Peyer's patch (tissue), 4 donors: ENCODE measurements around the gene ORC5.

Source experiments
- POLR2A ChIP-seq, 2 donors: fragments of 450-650 bp; IDR thresholded peaks; one replicate each; pipeline ENCODE4 v1.5.1; 2017; ENCODE audit warnings: antibody characterized with exemption in 2 of 2, mild to moderate bottlenecking in 2 of 2, moderate library complexity in 2 of 2
- TF ChIP-seq, protein P1 (sequence below), 6 experiments: fragments of 450-650 bp in 4 of 6; fragments of 200-600 bp in 2 of 6; sonication (generic) in 1 of 6; IDR thresholded peaks; one replicate each; pipeline ENCODE4 v1.5.1; 2017 to 2019; ENCODE audit warnings: antibody characterized with exemption in 6 of 6, mild to moderate bottlenecking in 3 of 6, moderate library complexity in 1 of 6

DNA sequence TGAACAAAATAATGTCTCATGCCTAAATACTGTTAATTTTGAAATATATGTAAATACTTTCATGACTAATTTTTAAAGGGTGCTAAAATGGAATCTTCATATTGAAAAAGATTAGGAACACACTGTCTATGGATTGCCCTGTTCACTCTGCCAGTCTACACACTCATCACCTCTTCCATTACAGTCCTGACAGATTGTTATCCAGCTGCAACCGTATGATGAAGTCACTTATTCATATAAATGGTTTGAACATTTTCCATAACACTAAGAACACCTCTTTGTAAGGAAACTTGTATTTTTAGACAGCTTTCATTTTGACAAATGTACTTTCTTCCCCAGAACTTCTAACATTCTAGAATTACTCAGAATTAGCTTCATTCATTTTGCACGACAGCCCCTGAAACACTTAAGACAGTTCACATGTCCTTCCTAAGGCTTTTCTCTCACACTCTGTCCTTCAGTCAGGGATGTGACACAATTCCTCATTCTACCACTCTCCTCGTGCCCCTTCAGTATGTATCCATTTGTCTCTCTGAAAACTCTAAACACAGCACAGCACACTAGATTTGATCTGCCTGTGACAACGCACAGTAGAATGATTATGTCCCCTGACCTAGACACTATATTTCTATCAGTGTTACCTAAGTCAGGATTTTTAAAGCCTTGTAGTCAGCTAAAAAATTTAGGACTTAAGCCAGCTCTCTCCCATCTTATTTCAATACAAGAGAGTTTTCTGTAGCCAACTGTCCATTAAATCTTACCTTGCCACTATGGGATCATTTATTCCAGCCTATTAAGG, 71.9 kb downstream of the ORC5 start:
- no peak for TF ChIP-seq POLR2A (IDR thresholded peaks at IDR 0.05)
- TF ChIP-seq, protein P1, sequence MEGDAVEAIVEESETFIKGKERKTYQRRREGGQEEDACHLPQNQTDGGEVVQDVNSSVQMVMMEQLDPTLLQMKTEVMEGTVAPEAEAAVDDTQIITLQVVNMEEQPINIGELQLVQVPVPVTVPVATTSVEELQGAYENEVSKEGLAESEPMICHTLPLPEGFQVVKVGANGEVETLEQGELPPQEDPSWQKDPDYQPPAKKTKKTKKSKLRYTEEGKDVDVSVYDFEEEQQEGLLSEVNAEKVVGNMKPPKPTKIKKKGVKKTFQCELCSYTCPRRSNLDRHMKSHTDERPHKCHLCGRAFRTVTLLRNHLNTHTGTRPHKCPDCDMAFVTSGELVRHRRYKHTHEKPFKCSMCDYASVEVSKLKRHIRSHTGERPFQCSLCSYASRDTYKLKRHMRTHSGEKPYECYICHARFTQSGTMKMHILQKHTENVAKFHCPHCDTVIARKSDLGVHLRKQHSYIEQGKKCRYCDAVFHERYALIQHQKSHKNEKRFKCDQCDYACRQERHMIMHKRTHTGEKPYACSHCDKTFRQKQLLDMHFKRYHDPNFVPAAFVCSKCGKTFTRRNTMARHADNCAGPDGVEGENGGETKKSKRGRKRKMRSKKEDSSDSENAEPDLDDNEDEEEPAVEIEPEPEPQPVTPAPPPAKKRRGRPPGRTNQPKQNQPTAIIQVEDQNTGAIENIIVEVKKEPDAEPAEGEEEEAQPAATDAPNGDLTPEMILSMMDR (IDR thresholded peaks at IDR 0.05) = no peak
